ENCODE data around the gene ERN2.

DNA sequence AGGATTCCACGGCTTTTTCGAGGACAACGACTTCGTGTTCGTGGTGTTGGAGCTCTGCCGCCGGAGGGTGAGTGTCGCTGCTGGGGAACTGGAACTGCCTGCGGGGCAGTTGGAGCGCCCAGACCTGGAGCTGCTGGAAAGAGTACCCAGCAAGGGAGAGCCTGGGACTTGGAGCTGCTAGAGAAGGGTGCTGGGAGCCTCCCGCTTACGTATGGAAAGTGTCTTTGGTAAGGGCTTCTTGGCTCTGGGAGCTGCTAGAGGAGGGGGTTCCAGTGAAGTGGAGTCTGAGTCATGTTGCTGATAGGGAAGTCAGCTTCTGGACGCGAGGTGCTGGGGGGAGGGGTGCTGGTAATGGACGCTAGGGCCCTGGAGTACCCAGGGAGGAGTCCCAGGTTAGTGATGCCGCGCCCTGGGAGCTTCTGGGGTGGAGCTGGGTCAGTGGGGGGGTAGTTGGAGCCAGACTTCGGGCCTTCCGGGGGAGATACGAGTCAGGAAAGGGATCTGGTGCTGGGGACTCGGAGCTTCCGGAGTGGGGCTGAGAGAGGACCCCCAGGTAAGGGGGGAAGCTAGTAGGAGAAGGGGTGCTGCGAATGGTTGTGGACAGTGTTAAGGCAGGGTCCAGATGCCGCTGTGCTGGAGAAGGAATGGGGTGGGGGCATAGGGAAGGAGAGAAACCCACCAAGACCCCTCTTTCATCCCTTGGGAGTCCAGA lies 33.6 kb downstream of the ERN2 start:
- TF ChIP-seq POLR2A (IDR thresholded peaks at IDR 0.05): no peak
- TF ChIP-seq, protein P1, sequence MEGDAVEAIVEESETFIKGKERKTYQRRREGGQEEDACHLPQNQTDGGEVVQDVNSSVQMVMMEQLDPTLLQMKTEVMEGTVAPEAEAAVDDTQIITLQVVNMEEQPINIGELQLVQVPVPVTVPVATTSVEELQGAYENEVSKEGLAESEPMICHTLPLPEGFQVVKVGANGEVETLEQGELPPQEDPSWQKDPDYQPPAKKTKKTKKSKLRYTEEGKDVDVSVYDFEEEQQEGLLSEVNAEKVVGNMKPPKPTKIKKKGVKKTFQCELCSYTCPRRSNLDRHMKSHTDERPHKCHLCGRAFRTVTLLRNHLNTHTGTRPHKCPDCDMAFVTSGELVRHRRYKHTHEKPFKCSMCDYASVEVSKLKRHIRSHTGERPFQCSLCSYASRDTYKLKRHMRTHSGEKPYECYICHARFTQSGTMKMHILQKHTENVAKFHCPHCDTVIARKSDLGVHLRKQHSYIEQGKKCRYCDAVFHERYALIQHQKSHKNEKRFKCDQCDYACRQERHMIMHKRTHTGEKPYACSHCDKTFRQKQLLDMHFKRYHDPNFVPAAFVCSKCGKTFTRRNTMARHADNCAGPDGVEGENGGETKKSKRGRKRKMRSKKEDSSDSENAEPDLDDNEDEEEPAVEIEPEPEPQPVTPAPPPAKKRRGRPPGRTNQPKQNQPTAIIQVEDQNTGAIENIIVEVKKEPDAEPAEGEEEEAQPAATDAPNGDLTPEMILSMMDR (IDR thresholded peaks at IDR 0.05): no peak

Measured in body of pancreas (tissue), 4 donors.